Esophagus squamous epithelium (tissue), 4 donors: ENCODE data around the gene MED13L.

Source experiments
- POLR2A ChIP-seq, 4 donors: fragments of 450-650 bp; IDR thresholded peaks; one replicate each; pipeline ENCODE4 v1.6.1; 2017; ENCODE audit warnings: antibody characterized with exemption in 4 of 4, mild to moderate bottlenecking in 4 of 4, moderate library complexity in 3 of 4
- TF ChIP-seq, protein P1 (sequence below), 6 experiments: fragments of 450-650 bp in 4 of 6; fragments of 200-600 bp in 2 of 6; sonication (generic) in 2 of 6; IDR thresholded peaks; one replicate each; pipeline ENCODE4 v1.5.1; 2016 to 2019; ENCODE audit warnings: antibody characterized with exemption in 6 of 6, mild to moderate bottlenecking in 4 of 6, moderate library complexity in 4 of 6

DNA sequence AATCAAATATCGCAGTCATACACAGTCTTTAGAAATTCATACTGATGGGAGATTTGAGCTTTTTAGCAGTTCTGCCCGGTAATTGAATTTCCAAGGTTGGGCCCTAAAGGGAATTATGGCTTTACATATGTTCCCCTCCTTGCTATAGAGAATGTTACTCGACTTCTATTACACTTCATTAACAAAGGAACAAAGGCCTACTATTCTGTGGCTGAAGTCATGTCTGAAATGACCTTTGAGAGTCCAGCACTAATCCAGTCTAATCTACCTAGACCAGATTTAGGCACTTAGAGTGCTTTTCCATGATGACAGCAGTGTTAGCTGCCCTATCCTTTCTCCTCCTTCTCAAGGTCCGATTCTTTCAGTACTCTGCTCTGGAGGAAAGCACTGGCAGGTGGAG, 305.3 kb downstream of the MED13L start:
- TF ChIP-seq, protein P1, sequence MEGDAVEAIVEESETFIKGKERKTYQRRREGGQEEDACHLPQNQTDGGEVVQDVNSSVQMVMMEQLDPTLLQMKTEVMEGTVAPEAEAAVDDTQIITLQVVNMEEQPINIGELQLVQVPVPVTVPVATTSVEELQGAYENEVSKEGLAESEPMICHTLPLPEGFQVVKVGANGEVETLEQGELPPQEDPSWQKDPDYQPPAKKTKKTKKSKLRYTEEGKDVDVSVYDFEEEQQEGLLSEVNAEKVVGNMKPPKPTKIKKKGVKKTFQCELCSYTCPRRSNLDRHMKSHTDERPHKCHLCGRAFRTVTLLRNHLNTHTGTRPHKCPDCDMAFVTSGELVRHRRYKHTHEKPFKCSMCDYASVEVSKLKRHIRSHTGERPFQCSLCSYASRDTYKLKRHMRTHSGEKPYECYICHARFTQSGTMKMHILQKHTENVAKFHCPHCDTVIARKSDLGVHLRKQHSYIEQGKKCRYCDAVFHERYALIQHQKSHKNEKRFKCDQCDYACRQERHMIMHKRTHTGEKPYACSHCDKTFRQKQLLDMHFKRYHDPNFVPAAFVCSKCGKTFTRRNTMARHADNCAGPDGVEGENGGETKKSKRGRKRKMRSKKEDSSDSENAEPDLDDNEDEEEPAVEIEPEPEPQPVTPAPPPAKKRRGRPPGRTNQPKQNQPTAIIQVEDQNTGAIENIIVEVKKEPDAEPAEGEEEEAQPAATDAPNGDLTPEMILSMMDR (IDR thresholded peaks at IDR 0.05) = no peak
- no peak for TF ChIP-seq POLR2A (IDR thresholded peaks at IDR 0.05)
